ENCODE results near the gene UBE3C. TPM values are rescaled to one million over a fixed set of nuclear protein-coding genes. Genes with fewer than 3 reads are reported as not detected.

Gene UBE3C
- total and polyA plus RNA-seq, 2 of the 13 experiments (the other 11 are each of a cell fraction or from before 2014, with no cell fraction given) = 27.0 to 48.2 TPM

DNA sequence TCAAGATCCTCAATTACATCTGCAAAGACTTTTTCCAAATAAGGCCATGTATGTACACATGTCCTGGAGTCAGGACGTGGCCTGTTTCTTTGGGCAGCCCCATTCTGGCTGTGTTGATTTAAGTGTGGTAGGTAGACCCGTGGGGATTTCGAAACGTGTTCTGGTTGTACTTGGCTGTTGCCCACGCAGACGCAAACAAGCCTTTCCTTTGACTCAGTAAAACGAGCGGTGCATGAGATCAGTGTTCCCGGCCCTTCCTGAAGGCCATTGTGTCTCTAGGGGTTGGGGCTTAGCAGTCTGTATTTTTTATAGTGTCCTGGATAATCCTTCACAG is 133.2 kb downstream of the UBE3C start (continued):
- TF ChIP-seq, protein P1, sequence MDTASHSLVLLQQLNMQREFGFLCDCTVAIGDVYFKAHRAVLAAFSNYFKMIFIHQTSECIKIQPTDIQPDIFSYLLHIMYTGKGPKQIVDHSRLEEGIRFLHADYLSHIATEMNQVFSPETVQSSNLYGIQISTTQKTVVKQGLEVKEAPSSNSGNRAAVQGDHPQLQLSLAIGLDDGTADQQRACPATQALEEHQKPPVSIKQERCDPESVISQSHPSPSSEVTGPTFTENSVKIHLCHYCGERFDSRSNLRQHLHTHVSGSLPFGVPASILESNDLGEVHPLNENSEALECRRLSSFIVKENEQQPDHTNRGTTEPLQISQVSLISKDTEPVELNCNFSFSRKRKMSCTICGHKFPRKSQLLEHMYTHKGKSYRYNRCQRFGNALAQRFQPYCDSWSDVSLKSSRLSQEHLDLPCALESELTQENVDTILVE (CRISPR knock-in tag; IDR thresholded peaks at IDR 0.05) = no peak
- TF ChIP-seq, protein P2, sequence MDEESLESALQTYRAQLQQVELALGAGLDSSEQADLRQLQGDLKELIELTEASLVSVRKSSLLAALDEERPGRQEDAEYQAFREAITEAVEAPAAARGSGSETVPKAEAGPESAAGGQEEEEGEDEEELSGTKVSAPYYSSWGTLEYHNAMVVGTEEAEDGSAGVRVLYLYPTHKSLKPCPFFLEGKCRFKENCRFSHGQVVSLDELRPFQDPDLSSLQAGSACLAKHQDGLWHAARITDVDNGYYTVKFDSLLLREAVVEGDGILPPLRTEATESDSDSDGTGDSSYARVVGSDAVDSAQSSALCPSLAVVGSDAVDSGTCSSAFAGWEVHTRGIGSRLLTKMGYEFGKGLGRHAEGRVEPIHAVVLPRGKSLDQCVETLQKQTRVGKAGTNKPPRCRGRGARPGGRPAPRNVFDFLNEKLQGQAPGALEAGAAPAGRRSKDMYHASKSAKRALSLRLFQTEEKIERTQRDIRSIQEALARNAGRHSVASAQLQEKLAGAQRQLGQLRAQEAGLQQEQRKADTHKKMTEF (CRISPR knock-in tag; IDR thresholded peaks at IDR 0.05) = no peak; the same call in 1 of the 2 replicates
- TF ChIP-seq MIXL1 (CRISPR knock-in tag; IDR thresholded peaks at IDR 0.05) = 0 out of 2 replicates have a peak, but pooled peaks have one; percentile 13
- TF ChIP-seq, protein P3, sequence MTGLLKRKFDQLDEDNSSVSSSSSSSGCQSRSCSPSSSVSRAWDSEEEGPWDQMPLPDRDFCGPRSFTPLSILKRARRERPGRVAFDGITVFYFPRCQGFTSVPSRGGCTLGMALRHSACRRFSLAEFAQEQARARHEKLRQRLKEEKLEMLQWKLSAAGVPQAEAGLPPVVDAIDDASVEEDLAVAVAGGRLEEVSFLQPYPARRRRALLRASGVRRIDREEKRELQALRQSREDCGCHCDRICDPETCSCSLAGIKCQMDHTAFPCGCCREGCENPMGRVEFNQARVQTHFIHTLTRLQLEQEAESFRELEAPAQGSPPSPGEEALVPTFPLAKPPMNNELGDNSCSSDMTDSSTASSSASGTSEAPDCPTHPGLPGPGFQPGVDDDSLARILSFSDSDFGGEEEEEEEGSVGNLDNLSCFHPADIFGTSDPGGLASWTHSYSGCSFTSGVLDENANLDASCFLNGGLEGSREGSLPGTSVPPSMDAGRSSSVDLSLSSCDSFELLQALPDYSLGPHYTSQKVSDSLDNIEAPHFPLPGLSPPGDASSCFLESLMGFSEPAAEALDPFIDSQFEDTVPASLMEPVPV (CRISPR knock-in tag; IDR thresholded peaks at IDR 0.05) = no peak
- TF ChIP-seq, protein P4, sequence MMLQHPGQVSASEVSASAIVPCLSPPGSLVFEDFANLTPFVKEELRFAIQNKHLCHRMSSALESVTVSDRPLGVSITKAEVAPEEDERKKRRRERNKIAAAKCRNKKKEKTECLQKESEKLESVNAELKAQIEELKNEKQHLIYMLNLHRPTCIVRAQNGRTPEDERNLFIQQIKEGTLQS (CRISPR knock-in tag; IDR thresholded peaks at IDR 0.05) = no peak
- no peak for TF ChIP-seq ZNF850 (CRISPR knock-in tag; conservative IDR thresholded peaks at IDR 0.05)
- TF ChIP-seq ATF7-NPFF (CRISPR knock-in tag; IDR thresholded peaks at IDR 0.05; ENCODE audit: low read depth) = no peak
- TF ChIP-seq CREB1 (IDR thresholded peaks at IDR 0.05) = no peak
- TF ChIP-seq CREB1 (CRISPR knock-in tag; IDR thresholded peaks at IDR 0.05) = 0 out of 2 replicates have a peak, but pooled peaks have one; percentile 20
- no peak for TF ChIP-seq PHB2 (IDR thresholded peaks at IDR 0.05; ENCODE audit: partially characterized antibody)
- TF ChIP-seq ZNF138 (CRISPR knock-in tag; IDR thresholded peaks at IDR 0.05; ENCODE audit: low read depth) = no peak
- TF ChIP-seq NR3C1 (CRISPR knock-in tag; IDR thresholded peaks at IDR 0.05) = no peak
- TF ChIP-seq, protein P5, sequence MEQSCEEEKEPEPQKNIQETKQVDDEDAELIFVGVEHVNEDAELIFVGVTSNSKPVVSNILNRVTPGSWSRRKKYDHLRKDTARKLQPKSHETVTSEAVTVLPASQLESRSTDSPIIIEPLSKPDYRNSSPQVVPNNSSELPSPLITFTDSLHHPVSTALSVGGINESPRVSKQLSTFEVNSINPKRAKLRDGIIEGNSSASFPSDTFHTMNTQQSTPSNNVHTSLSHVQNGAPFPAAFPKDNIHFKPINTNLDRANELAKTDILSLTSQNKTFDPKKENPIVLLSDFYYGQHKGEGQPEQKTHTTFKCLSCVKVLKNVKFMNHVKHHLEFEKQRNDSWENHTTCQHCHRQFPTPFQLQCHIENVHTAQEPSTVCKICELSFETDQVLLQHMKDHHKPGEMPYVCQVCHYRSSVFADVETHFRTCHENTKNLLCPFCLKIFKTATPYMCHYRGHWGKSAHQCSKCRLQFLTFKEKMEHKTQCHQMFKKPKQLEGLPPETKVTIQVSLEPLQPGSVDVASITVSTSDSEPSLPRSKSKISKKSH (CRISPR knock-in tag; IDR thresholded peaks at IDR 0.05; ENCODE audit: borderline replicate concordance) = no peak
- TF ChIP-seq GATAD1 (CRISPR knock-in tag; IDR thresholded peaks at IDR 0.05) = 0 out of 2 replicates have a peak, but pooled peaks have one; percentile 33
- no peak for TF ChIP-seq ZNF879 (CRISPR knock-in tag; IDR thresholded peaks at IDR 0.05)
- 0 out of 2 replicates have a peak, but pooled peaks have one; percentile 16 for TF ChIP-seq ZFY (CRISPR knock-in tag; IDR thresholded peaks at IDR 0.05)
- no peak for TF ChIP-seq ZNF296 (CRISPR knock-in tag; conservative IDR thresholded peaks at IDR 0.05)
- TF ChIP-seq, protein P6, sequence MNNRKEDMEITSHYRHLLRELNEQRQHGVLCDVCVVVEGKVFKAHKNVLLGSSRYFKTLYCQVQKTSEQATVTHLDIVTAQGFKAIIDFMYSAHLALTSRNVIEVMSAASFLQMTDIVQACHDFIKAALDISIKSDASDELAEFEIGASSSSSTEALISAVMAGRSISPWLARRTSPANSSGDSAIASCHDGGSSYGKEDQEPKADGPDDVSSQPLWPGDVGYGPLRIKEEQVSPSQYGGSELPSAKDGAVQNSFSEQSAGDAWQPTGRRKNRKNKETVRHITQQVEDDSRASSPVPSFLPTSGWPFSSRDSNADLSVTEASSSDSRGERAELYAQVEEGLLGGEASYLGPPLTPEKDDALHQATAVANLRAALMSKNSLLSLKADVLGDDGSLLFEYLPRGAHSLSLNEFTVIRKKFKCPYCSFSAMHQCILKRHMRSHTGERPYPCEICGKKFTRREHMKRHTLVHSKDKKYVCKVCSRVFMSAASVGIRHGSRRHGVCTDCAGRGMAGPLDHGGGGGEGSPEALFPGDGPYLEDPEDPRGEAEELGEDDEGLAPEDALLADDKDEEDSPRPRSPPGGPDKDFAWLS (CRISPR knock-in tag; IDR thresholded peaks at IDR 0.05; ENCODE audit: borderline replicate concordance) = no peak
- peak; percentile 67 for TF ChIP-seq SAP130 (CRISPR knock-in tag; IDR thresholded peaks at IDR 0.05; ENCODE audit: low read depth)
- no peak for TF ChIP-seq ZFP82 (CRISPR knock-in tag; IDR thresholded peaks at IDR 0.05; ENCODE audit: borderline replicate concordance)
- no peak for TF ChIP-seq STAG1 (CRISPR knock-in tag; IDR thresholded peaks at IDR 0.05)
- TF ChIP-seq ZNF7 (CRISPR knock-in tag; IDR thresholded peaks at IDR 0.05) = no peak
- no peak for TF ChIP-seq POLR2AphosphoS5 (IDR thresholded peaks at IDR 0.05; ENCODE audit: low read depth, low read length)
- TF ChIP-seq ARID2 (CRISPR knock-in tag; IDR thresholded peaks at IDR 0.05; ENCODE audit: borderline replicate concordance) = no peak
- TF ChIP-seq HNRNPLL (IDR thresholded peaks at IDR 0.05; ENCODE audit: low read depth, low read length, poor library complexity, severe bottlenecking) = no peak
- no peak for TF ChIP-seq NFE2 (CRISPR knock-in tag; IDR thresholded peaks at IDR 0.05)

Measured in HepG2 (cell line).